Measurements from ENCODE around the gene SDK2.

The SDK2 gene

GRCh38 chr17:73464447-73464846, 179.8 kb downstream of the SDK2 start:
- Histone ChIP-seq H3K4me3 (ENCODE audit: low read length) (no peak overlapping the region), H3K4me1 (ENCODE audit: low read length) (no peaks in the 10 kb centered on the region), H3F3A (ENCODE audit: insufficient read depth, low read length) (no peaks in the 10 kb centered on the region), H3K27me3 (replicated peaks; ENCODE audit: insufficient read depth, low read length) (peaks cover 49% of the 10 kb centered on the region), H3K79me2 (ENCODE audit: low read length) (no peaks in the 10 kb centered on the region), H3K4me2 (ENCODE audit: low read depth, low read length) (no peak overlapping the region), H3K36me3 (replicated peaks; ENCODE audit: insufficient read depth, low read length) (no peaks in the 10 kb centered on the region), H4K20me1 (ENCODE audit: insufficient read depth, low read length) (no peaks in the 10 kb centered on the region), H3K27ac (ENCODE audit: low read length) (no peak overlapping the region), H3K9me3 (replicated peaks; ENCODE audit: insufficient read depth, low read length) (no peaks in the 10 kb centered on the region), H3K9ac (ENCODE audit: low read length) (no peak overlapping the region), H3K9me2 (replicated peaks; ENCODE audit: insufficient read depth, low read length) (no peaks in the 10 kb centered on the region), H2AFZ (ENCODE audit: low read length) (no peak overlapping the region)
- no peak for DNase-seq
- no peak for TF ChIP-seq EZH2 (optimal IDR thresholded peaks at IDR 0.05; ENCODE audit: low read depth, low read length)

DNA sequence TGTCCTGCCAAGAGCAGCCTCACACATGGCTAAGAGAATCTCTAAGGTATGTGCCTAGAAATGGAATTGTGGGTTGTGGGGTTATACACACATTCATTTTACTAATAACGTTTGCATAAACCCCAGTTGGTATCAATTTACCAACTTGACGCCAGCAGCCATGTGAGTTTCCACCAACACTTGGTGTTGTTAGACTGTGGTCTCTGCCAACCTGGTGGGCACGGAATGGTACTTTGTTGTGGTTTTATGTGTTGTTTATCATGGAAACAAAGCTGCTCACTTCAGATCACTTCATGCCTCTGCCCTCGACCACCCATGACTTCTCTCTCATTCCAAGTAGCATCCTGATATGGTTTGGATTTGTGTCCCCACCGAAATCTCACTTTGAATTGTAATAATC, 180.4 kb downstream of the SDK2 start:
- H2AFZ ChIP-seq (ENCODE audit: low read length): no peak overlapping the region
- H3K9ac ChIP-seq (ENCODE audit: low read length): no peak overlapping the region
- DNase-seq: no peak
- no peak overlapping the region for H3K27ac ChIP-seq (ENCODE audit: low read length)
- peaks cover 55% of the 10 kb centered on the region for H3K27me3 ChIP-seq (replicated peaks; ENCODE audit: insufficient read depth, low read length)
- H3K79me2 ChIP-seq (ENCODE audit: low read length): no peaks in the 10 kb centered on the region
- no peaks in the 10 kb centered on the region for H3K9me2 ChIP-seq (replicated peaks; ENCODE audit: insufficient read depth, low read length)
- H3K4me3 ChIP-seq (ENCODE audit: low read length): no peak overlapping the region
- H3K36me3 ChIP-seq (replicated peaks; ENCODE audit: insufficient read depth, low read length): no peaks in the 10 kb centered on the region
- no peaks in the 10 kb centered on the region for H3K9me3 ChIP-seq (replicated peaks; ENCODE audit: insufficient read depth, low read length)
- no peaks in the 10 kb centered on the region for H4K20me1 ChIP-seq (ENCODE audit: insufficient read depth, low read length)
- H3K4me1 ChIP-seq (ENCODE audit: low read length): no peaks in the 10 kb centered on the region
- no peak overlapping the region for H3K4me2 ChIP-seq (ENCODE audit: low read depth, low read length)
- no peaks in the 10 kb centered on the region for H3F3A ChIP-seq (ENCODE audit: insufficient read depth, low read length)
- TF ChIP-seq EZH2phosphoT487 (IDR thresholded peaks at IDR 0.05; ENCODE audit: low read length) (no peak), CTCF (IDR thresholded peaks at IDR 0.05; ENCODE audit: low read length) (no peak), EZH2 (optimal IDR thresholded peaks at IDR 0.05; ENCODE audit: low read depth, low read length) (no peak)

DNA sequence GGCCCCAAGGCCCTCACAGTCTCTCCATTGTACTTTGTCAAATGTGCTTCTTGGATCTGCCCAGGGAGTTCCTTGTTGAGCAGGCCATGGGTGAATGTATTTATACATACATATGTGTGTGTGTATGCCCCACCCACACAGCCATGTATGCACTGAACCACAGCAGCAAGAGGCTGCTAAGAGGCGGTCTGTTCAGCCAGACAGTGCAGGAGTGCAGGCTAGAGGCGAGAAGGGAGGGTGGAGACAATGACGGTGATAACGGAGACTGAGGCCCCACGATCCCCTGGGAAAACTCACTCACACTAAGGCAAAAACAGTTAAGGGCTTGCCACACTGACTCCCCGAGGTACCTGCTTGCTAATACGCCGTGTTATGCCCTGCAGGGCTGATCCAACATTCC, 181.4 kb downstream of the SDK2 start:
- Histone ChIP-seq H3K4me2 (ENCODE audit: low read depth, low read length) (no peak overlapping the region), H3K36me3 (replicated peaks; ENCODE audit: insufficient read depth, low read length) (no peaks in the 10 kb centered on the region), H3K27ac (ENCODE audit: low read length) (no peak overlapping the region), H2AFZ (ENCODE audit: low read length) (no peak overlapping the region), H4K20me1 (ENCODE audit: insufficient read depth, low read length) (no peaks in the 10 kb centered on the region), H3K79me2 (ENCODE audit: low read length) (no peaks in the 10 kb centered on the region), H3K9me2 (replicated peaks; ENCODE audit: insufficient read depth, low read length) (no peaks in the 10 kb centered on the region), H3K27me3 (replicated peaks; ENCODE audit: insufficient read depth, low read length) (peaks cover 63% of the 10 kb centered on the region), H3F3A (ENCODE audit: insufficient read depth, low read length) (no peaks in the 10 kb centered on the region), H3K4me3 (ENCODE audit: low read length) (no peak overlapping the region), H3K4me1 (ENCODE audit: low read length) (no peaks in the 10 kb centered on the region), H3K9me3 (replicated peaks; ENCODE audit: insufficient read depth, low read length) (no peaks in the 10 kb centered on the region), H3K9ac (ENCODE audit: low read length) (no peak overlapping the region)
- no peak for DNase-seq
- no peak for TF ChIP-seq EZH2 (optimal IDR thresholded peaks at IDR 0.05; ENCODE audit: low read depth, low read length)
- no peak for TF ChIP-seq CTCF (IDR thresholded peaks at IDR 0.05; ENCODE audit: low read length)
- TF ChIP-seq EZH2phosphoT487 (IDR thresholded peaks at IDR 0.05; ENCODE audit: low read length): no peak

DNA sequence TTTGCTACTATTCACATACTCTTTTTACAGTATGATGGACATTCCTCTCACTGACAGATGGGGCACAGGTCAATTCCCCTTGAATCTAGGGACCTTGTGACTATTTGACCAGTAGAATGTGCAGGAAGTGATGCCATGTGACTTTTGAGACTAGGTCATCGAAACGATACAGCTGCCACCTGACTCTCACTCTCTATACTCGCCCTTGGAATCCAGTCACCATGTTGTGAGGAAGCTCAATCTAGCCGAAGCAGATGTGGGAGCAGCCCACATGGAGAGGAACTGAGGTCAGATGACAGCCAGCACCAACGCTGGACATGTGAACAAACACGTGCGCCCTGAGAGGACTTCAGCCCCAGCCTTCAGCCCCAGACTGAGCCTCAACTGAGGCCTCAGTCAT, 184.3 kb downstream of the SDK2 start:
- peaks cover 68% of the 10 kb centered on the region for H3K27me3 ChIP-seq (replicated peaks; ENCODE audit: insufficient read depth, low read length)
- H3K27ac ChIP-seq (ENCODE audit: low read length): no peak overlapping the region
- H3F3A ChIP-seq (ENCODE audit: insufficient read depth, low read length): no peaks in the 10 kb centered on the region
- H3K4me2 ChIP-seq (ENCODE audit: low read depth, low read length): no peak overlapping the region
- H3K9ac ChIP-seq (ENCODE audit: low read length): no peak overlapping the region
- H3K4me3 ChIP-seq (ENCODE audit: low read length): no peak overlapping the region
- no peak for TF ChIP-seq CTCF (IDR thresholded peaks at IDR 0.05; ENCODE audit: low read length)
- no peak for TF ChIP-seq EZH2 (optimal IDR thresholded peaks at IDR 0.05; ENCODE audit: low read depth, low read length)
- no peak for TF ChIP-seq EZH2phosphoT487 (IDR thresholded peaks at IDR 0.05; ENCODE audit: low read length)
- no peaks in the 10 kb centered on the region for H3K9me3 ChIP-seq (replicated peaks; ENCODE audit: insufficient read depth, low read length)
- DNase-seq: no peak
- no peaks in the 10 kb centered on the region for H3K79me2 ChIP-seq (ENCODE audit: low read length)
- H3K4me1 ChIP-seq (ENCODE audit: low read length): no peaks in the 10 kb centered on the region
- H3K9me2 ChIP-seq (replicated peaks; ENCODE audit: insufficient read depth, low read length): no peaks in the 10 kb centered on the region
- no peak overlapping the region for H2AFZ ChIP-seq (ENCODE audit: low read length)
- no peaks in the 10 kb centered on the region for H3K36me3 ChIP-seq (replicated peaks; ENCODE audit: insufficient read depth, low read length)
- H4K20me1 ChIP-seq (ENCODE audit: insufficient read depth, low read length): no peaks in the 10 kb centered on the region

All from MM.1S (cell line).